Mammary epithelial cell (primary cell): Measurements from ENCODE around the gene COL23A1.

Experiments used
- EZH2 ChIP-seq: IDR thresholded peaks from 2 replicates; pipeline ENCODE4 v1.6.1; 2012; ENCODE audit warnings: low read length, inconsistent platforms, borderline replicate concordance
- TF ChIP-seq, protein P1 (sequence below), 2 donors: IDR thresholded peaks in 1 of 2; conservative IDR thresholded peaks in 1 of 2; 2 replicates each; pipeline ENCODE4 v1.5.1; 2011 to 2012; ENCODE audit warnings: inconsistent platforms in 2 of 2, low read length in 2 of 2, mild to moderate bottlenecking in 2 of 2, control low read depth in 1 of 2, low read depth in 1 of 2; ENCODE audit not compliant: insufficient read depth in 1 of 2; ENCODE audit errors: extremely low read depth in 1 of 2

DNA sequence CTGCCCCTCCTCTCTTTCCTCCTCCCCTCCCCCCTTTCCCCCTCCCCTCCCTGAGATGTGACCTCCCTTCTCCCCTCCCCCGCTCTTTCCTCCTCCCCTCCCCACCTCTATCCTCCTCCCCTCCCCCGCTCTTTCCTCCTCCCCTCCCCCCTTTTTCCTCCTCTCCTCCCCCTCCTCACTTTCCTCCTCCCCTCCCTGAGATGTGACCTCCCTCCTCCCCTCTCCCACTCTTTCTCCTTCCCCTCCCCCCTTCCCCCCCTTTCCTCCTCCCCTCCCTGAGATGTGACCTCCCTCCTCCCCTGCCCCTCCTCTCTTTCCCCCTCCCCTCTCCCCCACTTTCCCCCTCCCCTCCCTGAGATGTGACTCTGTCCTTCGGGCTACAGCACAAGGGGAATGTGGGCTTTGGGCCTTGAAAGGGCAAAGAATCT, 169.8 kb downstream of the COL23A1 start:
- TF ChIP-seq, protein P1, sequence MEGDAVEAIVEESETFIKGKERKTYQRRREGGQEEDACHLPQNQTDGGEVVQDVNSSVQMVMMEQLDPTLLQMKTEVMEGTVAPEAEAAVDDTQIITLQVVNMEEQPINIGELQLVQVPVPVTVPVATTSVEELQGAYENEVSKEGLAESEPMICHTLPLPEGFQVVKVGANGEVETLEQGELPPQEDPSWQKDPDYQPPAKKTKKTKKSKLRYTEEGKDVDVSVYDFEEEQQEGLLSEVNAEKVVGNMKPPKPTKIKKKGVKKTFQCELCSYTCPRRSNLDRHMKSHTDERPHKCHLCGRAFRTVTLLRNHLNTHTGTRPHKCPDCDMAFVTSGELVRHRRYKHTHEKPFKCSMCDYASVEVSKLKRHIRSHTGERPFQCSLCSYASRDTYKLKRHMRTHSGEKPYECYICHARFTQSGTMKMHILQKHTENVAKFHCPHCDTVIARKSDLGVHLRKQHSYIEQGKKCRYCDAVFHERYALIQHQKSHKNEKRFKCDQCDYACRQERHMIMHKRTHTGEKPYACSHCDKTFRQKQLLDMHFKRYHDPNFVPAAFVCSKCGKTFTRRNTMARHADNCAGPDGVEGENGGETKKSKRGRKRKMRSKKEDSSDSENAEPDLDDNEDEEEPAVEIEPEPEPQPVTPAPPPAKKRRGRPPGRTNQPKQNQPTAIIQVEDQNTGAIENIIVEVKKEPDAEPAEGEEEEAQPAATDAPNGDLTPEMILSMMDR (conservative IDR thresholded peaks at IDR 0.05 in 1 of 2, IDR thresholded peaks at IDR 0.05 in 1 of 2; ENCODE audit: extremely low read depth in 1 of 2, insufficient read depth in 1 of 2, low read depth in 1 of 2, low read length in 2 of 2) = no peak
- TF ChIP-seq EZH2 = no peak
